ENCODE data around the gene ZBP1. TPM values are rescaled to one million over a fixed set of nuclear protein-coding genes. Genes with fewer than 3 reads are reported as not detected.

ZBP1 gene
- total RNA-seq, 1 donor from 2014 or later, result 0.32 TPM

- intact Hi-C loops (cut with micrococcal nuclease), result no loop called here
- no peak overlapping the region for H3K27ac Mint-ChIP-seq
- no peak for DNase-seq (ENCODE audit: low spot score)
- H3K4me1 Mint-ChIP-seq (ENCODE audit: low read depth), result no peaks in the 10 kb centered on the region
- no peaks in the 10 kb centered on the region for H3K9me3 Mint-ChIP-seq
- H3K27me3 Mint-ChIP-seq (ENCODE audit: low read depth), result peaks cover 25% of the 10 kb centered on the region
- H3K4me3 Mint-ChIP-seq (ENCODE audit: low read depth), result no peak overlapping the region
- no peaks in the 10 kb centered on the region for H3K36me3 Mint-ChIP-seq (ENCODE audit: low read depth)
Measured at GRCh38 chr20:57578476-57579165, 41.6 kb downstream of the ZBP1 start.

- no peak for DNase-seq (ENCODE audit: low spot score)
- Mint-ChIP-seq H3K9me3 (no peaks in the 10 kb centered on the region), H3K4me1 (ENCODE audit: low read depth) (no peaks in the 10 kb centered on the region), H3K36me3 (ENCODE audit: low read depth) (no peaks in the 10 kb centered on the region), H3K27ac (no peak overlapping the region), H3K27me3 (ENCODE audit: low read depth) (peaks cover 23% of the 10 kb centered on the region), H3K4me3 (ENCODE audit: low read depth) (no peak overlapping the region)
- intact Hi-C loops (cut with micrococcal nuclease), result no loop called here
Measured at GRCh38 chr20:57577679-57578475, 42.3 kb downstream of the ZBP1 start.

GRCh38 chr20:57576617-57577550 is 43.3 kb downstream of the ZBP1 start:
- H3K36me3 Mint-ChIP-seq (ENCODE audit: low read depth), result no peaks in the 10 kb centered on the region
- no peak for DNase-seq (ENCODE audit: low spot score)
- peaks cover 21% of the 10 kb centered on the region for H3K27me3 Mint-ChIP-seq (ENCODE audit: low read depth)
- H3K9me3 Mint-ChIP-seq, result no peaks in the 10 kb centered on the region
- intact Hi-C loops (cut with micrococcal nuclease), result no loop called here
- H3K4me1 Mint-ChIP-seq (ENCODE audit: low read depth), result no peaks in the 10 kb centered on the region
- H3K4me3 Mint-ChIP-seq (ENCODE audit: low read depth), result no peak overlapping the region
- H3K27ac Mint-ChIP-seq, result no peak overlapping the region

GRCh38 chr20:57576002-57576401 is 44.2 kb downstream of the ZBP1 start:
- intact Hi-C loops (cut with micrococcal nuclease), result no loop called here
- no peak for DNase-seq (ENCODE audit: low spot score)
- Mint-ChIP-seq H3K9me3 (no peaks in the 10 kb centered on the region), H3K27ac (no peak overlapping the region), H3K4me1 (ENCODE audit: low read depth) (no peaks in the 10 kb centered on the region), H3K36me3 (ENCODE audit: low read depth) (no peaks in the 10 kb centered on the region), H3K4me3 (ENCODE audit: low read depth) (no peak overlapping the region), H3K27me3 (ENCODE audit: low read depth) (peaks cover 15% of the 10 kb centered on the region)

GRCh38 chr20:57574954-57575353 is 45.3 kb downstream of the ZBP1 start:
- intact Hi-C loops (cut with micrococcal nuclease), result no loop called here
- no peak overlapping the region for H3K27ac Mint-ChIP-seq
- H3K4me3 Mint-ChIP-seq (ENCODE audit: low read depth), result no peak overlapping the region
- no peak for DNase-seq (ENCODE audit: low spot score)
- H3K36me3 Mint-ChIP-seq (ENCODE audit: low read depth), result no peaks in the 10 kb centered on the region
- H3K27me3 Mint-ChIP-seq (ENCODE audit: low read depth), result peaks cover 5% of the 10 kb centered on the region
- no peaks in the 10 kb centered on the region for H3K4me1 Mint-ChIP-seq (ENCODE audit: low read depth)
- no peaks in the 10 kb centered on the region for H3K9me3 Mint-ChIP-seq

- Mint-ChIP-seq H3K36me3 (ENCODE audit: low read depth) (no peaks in the 10 kb centered on the region), H3K27me3 (ENCODE audit: low read depth) (no peaks in the 10 kb centered on the region), H3K9me3 (no peaks in the 10 kb centered on the region), H3K27ac (no peak overlapping the region), H3K4me1 (ENCODE audit: low read depth) (no peaks in the 10 kb centered on the region), H3K4me3 (ENCODE audit: low read depth) (no peak overlapping the region)
- DNase-seq (ENCODE audit: low spot score), result no peak
- intact Hi-C loops (cut with micrococcal nuclease), result no loop called here
Measured at GRCh38 chr20:57573894-57574293, 46.3 kb downstream of the ZBP1 start.

GRCh38 chr20:57573242-57573641 is 47.0 kb downstream of the ZBP1 start:
- H3K27me3 Mint-ChIP-seq (ENCODE audit: low read depth), result no peaks in the 10 kb centered on the region
- no peaks in the 10 kb centered on the region for H3K9me3 Mint-ChIP-seq
- no peaks in the 10 kb centered on the region for H3K36me3 Mint-ChIP-seq (ENCODE audit: low read depth)
- intact Hi-C loops (cut with micrococcal nuclease), result no loop called here
- H3K27ac Mint-ChIP-seq, result no peak overlapping the region
- H3K4me3 Mint-ChIP-seq (ENCODE audit: low read depth), result no peak overlapping the region
- H3K4me1 Mint-ChIP-seq (ENCODE audit: low read depth), result no peaks in the 10 kb centered on the region
- no peak for DNase-seq (ENCODE audit: low spot score)

GRCh38 chr20:57571782-57572416 is 48.3 kb downstream of the ZBP1 start:
- H3K4me3 Mint-ChIP-seq (ENCODE audit: low read depth), result no peak overlapping the region
- no peaks in the 10 kb centered on the region for H3K9me3 Mint-ChIP-seq
- H3K36me3 Mint-ChIP-seq (ENCODE audit: low read depth), result no peaks in the 10 kb centered on the region
- no peaks in the 10 kb centered on the region for H3K4me1 Mint-ChIP-seq (ENCODE audit: low read depth)
- H3K27me3 Mint-ChIP-seq (ENCODE audit: low read depth), result peaks cover 2% of the 10 kb centered on the region
- DNase-seq (ENCODE audit: low spot score), result no peak
- intact Hi-C loops (cut with micrococcal nuclease), result no loop called here
- H3K27ac Mint-ChIP-seq, result no peak overlapping the region

GRCh38 chr20:57570920-57571319 is 49.3 kb downstream of the ZBP1 start:
- Mint-ChIP-seq H3K9me3 (no peaks in the 10 kb centered on the region), H3K27ac (no peak overlapping the region), H3K4me1 (ENCODE audit: low read depth) (no peaks in the 10 kb centered on the region), H3K36me3 (ENCODE audit: low read depth) (no peaks in the 10 kb centered on the region), H3K4me3 (ENCODE audit: low read depth) (no peak overlapping the region), H3K27me3 (ENCODE audit: low read depth) (peaks cover 6% of the 10 kb centered on the region)
- intact Hi-C loops (cut with micrococcal nuclease), result no loop called here
- DNase-seq (ENCODE audit: low spot score), result no peak

- no peak overlapping the region for H3K4me3 Mint-ChIP-seq (ENCODE audit: low read depth)
- H3K36me3 Mint-ChIP-seq (ENCODE audit: low read depth), result no peaks in the 10 kb centered on the region
- H3K9me3 Mint-ChIP-seq, result no peaks in the 10 kb centered on the region
- no peak overlapping the region for H3K27ac Mint-ChIP-seq
- H3K27me3 Mint-ChIP-seq (ENCODE audit: low read depth), result peaks cover 10% of the 10 kb centered on the region
- intact Hi-C loops (cut with micrococcal nuclease), result no loop called here
- no peak for DNase-seq (ENCODE audit: low spot score)
- H3K4me1 Mint-ChIP-seq (ENCODE audit: low read depth), result no peaks in the 10 kb centered on the region
Measured at GRCh38 chr20:57570145-57570850, 49.9 kb downstream of the ZBP1 start.

- intact Hi-C loops (cut with micrococcal nuclease), result no loop called here
- H3K27me3 Mint-ChIP-seq (ENCODE audit: low read depth), result peaks cover 12% of the 10 kb centered on the region
- H3K9me3 Mint-ChIP-seq, result no peaks in the 10 kb centered on the region
- H3K36me3 Mint-ChIP-seq (ENCODE audit: low read depth), result no peaks in the 10 kb centered on the region
- no peak overlapping the region for H3K27ac Mint-ChIP-seq
- H3K4me3 Mint-ChIP-seq (ENCODE audit: low read depth), result no peak overlapping the region
- no peak for DNase-seq (ENCODE audit: low spot score)
- no peaks in the 10 kb centered on the region for H3K4me1 Mint-ChIP-seq (ENCODE audit: low read depth)
Measured at GRCh38 chr20:57568960-57569359, 51.3 kb downstream of the ZBP1 start.
